B cell (primary cell): ENCODE results near the gene BCAN. TPM values are rescaled to one million over a fixed set of nuclear protein-coding genes. Genes with fewer than 3 reads are reported as not detected.

Source experiments
- ATAC-seq: fragments of 200-7000 bp; cut with Tn5 transposase; one replicate; pipeline ENCODE4 v1.10.0; 2021; ENCODE audit warnings: low read depth, mild to moderate bottlenecking, moderate number of reproducible peaks, moderate library complexity
- CTCF ChIA-PET: fragments of 350-600 bp; sonication (Branson Sonifier 250); formaldehyde crosslinking; loops from one replicate; lab custom pipeline; 2021; ENCODE audit warnings: antibody characterized with exemption, inconsistent platforms; lab: Charles Lee
- POLR2A ChIA-PET: fragments of 350-600 bp; sonication (Branson Sonifier 250); formaldehyde crosslinking; loops from one replicate; lab custom pipeline; 2021; ENCODE audit warnings: antibody characterized with exemption; lab: Charles Lee
- DNase-seq: peaks from one replicate; pipeline ENCODE4 v3.0.0; 2013
- H2AFZ ChIP-seq: 2 replicates; pipeline ENCODE4 v1.6.1; 2012; ENCODE audit warnings: mild to moderate bottlenecking, low read depth, low read length; ENCODE audit not compliant: insufficient read depth, poor library complexity, severe bottlenecking
- H3K27ac ChIP-seq, 2 donors: 1 replicate in 1 of 2; 2 replicates in 1 of 2; pipeline ENCODE4 v1.5.1; 2012 to 2013; ENCODE audit warnings: low read length in 2 of 2, mild to moderate bottlenecking in 2 of 2, moderate library complexity in 1 of 2
- H3K27me3 ChIP-seq, 4 experiments: fragments of 200-600 bp in 1 of 4; sonication (generic) in 1 of 4; replicated peaks in 1 of 4; 1 replicate in 2 of 4; 2 replicates in 2 of 4; pipeline versions ENCODE4 v1.6.1 to v1.7.0; 2013 to 2016; ENCODE audit warnings: low read length in 3 of 4, mild to moderate bottlenecking in 2 of 4, mixed read lengths in 1 of 4, moderate library complexity in 1 of 4; ENCODE audit not compliant: insufficient read depth in 4 of 4, control insufficient read depth in 3 of 4; ENCODE audit errors: control extremely low read depth in 1 of 4
- H3K36me3 ChIP-seq, 2 experiments: replicated peaks in 1 of 2; 1 replicate in 1 of 2; 2 replicates in 1 of 2; pipeline versions ENCODE4 v1.6.1 to v1.7.1; 2013; ENCODE audit warnings: low read length in 1 of 2; ENCODE audit not compliant: insufficient read depth in 2 of 2, control insufficient read depth in 1 of 2; ENCODE audit errors: control extremely low read depth in 1 of 2, extremely low read depth in 1 of 2
- H3K4me1 ChIP-seq, 2 donors: fragments of 200-600 bp in 1 of 2; sonication (generic) in 1 of 2; 1 replicate in 1 of 2; 2 replicates in 1 of 2; pipeline versions ENCODE4 v1.5.1 to v1.6.1; 2013 to 2017; ENCODE audit warnings: low read length in 2 of 2; ENCODE audit not compliant: control insufficient read depth in 2 of 2, insufficient read depth in 2 of 2
- H3K4me2 ChIP-seq: replicated peaks from 2 replicates; pipeline ENCODE3; 2012; ENCODE audit warnings: mild to moderate bottlenecking, low read depth, low read length; ENCODE audit not compliant: poor library complexity, severe bottlenecking
- H3K4me3 ChIP-seq, 5 experiments: fragments of 200-600 bp in 1 of 5; sonication (generic) in 1 of 5; 1 replicate in 3 of 5; 2 replicates in 2 of 5; pipeline versions ENCODE4 v1.5.1 to v1.7.0; 2011 to 2016; ENCODE audit warnings: low read length in 4 of 5, mild to moderate bottlenecking in 4 of 5, low read depth in 2 of 5, control low read depth in 1 of 5, moderate library complexity in 1 of 5; ENCODE audit not compliant: insufficient read depth in 1 of 5; ENCODE audit errors: control extremely low read depth in 1 of 5, extremely low read depth in 1 of 5
- H3K79me2 ChIP-seq: fragments of 200-600 bp; sonication (generic); one replicate; pipeline ENCODE4 v1.6.0; 2016; ENCODE audit warnings: low read length; ENCODE audit not compliant: control insufficient read depth, insufficient read depth
- H3K9ac ChIP-seq: fragments of 200-600 bp; sonication (generic); 2 replicates; pipeline ENCODE4 v1.6.1; 2017; ENCODE audit warnings: mild to moderate bottlenecking, low read length, moderate library complexity
- H3K9me3 ChIP-seq, 3 donors: one replicate each; pipeline versions ENCODE4 v1.6.1 to v1.7.1; 2013; ENCODE audit warnings: low read length in 2 of 3; ENCODE audit not compliant: control insufficient read depth in 2 of 3, insufficient read depth in 1 of 3; ENCODE audit errors: control extremely low read depth in 1 of 3
- H4K20me1 ChIP-seq: 2 replicates; pipeline ENCODE4 v1.6.0; 2012; ENCODE audit warnings: mild to moderate bottlenecking, low read length; ENCODE audit not compliant: insufficient read depth, control insufficient read depth, poor library complexity, severe bottlenecking
- H3K27ac Mint-ChIP-seq: one replicate; pipeline ENCODE4 v1.8.0; 2021; ENCODE audit warnings: mixed read lengths
- H3K27me3 Mint-ChIP-seq: one replicate; pipeline ENCODE4 v1.8.0; 2021; ENCODE audit warnings: mixed read lengths
- H3K4me1 Mint-ChIP-seq: one replicate; pipeline ENCODE4 v1.8.0; 2021; ENCODE audit warnings: mixed read lengths
- H3K4me3 Mint-ChIP-seq: one replicate; pipeline ENCODE4 v1.8.0; 2021; ENCODE audit warnings: mixed read lengths
- H3K9me3 Mint-ChIP-seq: one replicate; pipeline ENCODE4 v1.8.0; 2022; ENCODE audit warnings: mixed read lengths; ENCODE audit not compliant: insufficient read depth
- EZH2 ChIP-seq: IDR thresholded peaks from 2 replicates; pipeline ENCODE4 v1.6.1; 2012; ENCODE audit warnings: borderline replicate concordance, low read depth, mild to moderate bottlenecking, moderate library complexity, low read length; ENCODE audit not compliant: insufficient read depth, poor library complexity, severe bottlenecking
- WGBS: methylation state at CpG from one replicate; pipeline ENCODE4 v1.1.5; 2013; ENCODE audit warnings: missing lambda C conversion rate; ENCODE audit not compliant: insufficient coverage; 5-methylcytosine and 5-hydroxymethylcytosine counted together
- intact Hi-C: fragments of 100-400 bp; cut with micrococcal nuclease; formaldehyde crosslinking; loops from one replicate; pipeline ENCODE4 v1.10.0; 2022
- polyA plus RNA-seq: library from polyadenylated mRNA; depleted of rRNA; stranded (reverse); fragments of >200 nt; gene quantifications from 2 replicates; pipeline ENCODE4 v1.2.3, GENCODE V29; 2012
- total RNA-seq, 2 donors: library from RNA; stranded (reverse); fragments of 120-200 nt in 1 of 2; gene quantifications; 1 replicate in 1 of 2; 2 replicates in 1 of 2; pipeline versions ENCODE4 v1.2.3 to v1.2.4, GENCODE V29; 2013 to 2022
- TF ChIP-seq, protein P1 (sequence below): fragments of 200-600 bp; IDR thresholded peaks from one replicate; pipeline ENCODE4 v1.8.0; 2022; ENCODE audit warnings: antibody characterized with exemption, mild to moderate bottlenecking

The BCAN gene
- total and polyA plus RNA-seq, 2 donors (not counting 1 experiment from before 2014, with no cell fraction given): not detected

- peaks cover 2 to 66% (median 27%) of the 10 kb centered on the region in 4 experiments for H3K27me3 ChIP-seq
- H3K4me3 ChIP-seq: peak overlapping the region in 4 of 5 experiments; percentile 19 to 50 (median 47)
- Mint-ChIP-seq H3K27ac (peak overlapping the region; percentile 2), H3K4me3 (peak overlapping the region; percentile 84), H3K27me3 (peaks cover 49% of the 10 kb centered on the region), H3K9me3 (no peaks in the 10 kb centered on the region), H3K4me1 (peaks cover 15% of the 10 kb centered on the region)
- ChIA-PET CTCF (interaction anchor here (0.7 to 12.9 kb wide), 17 partner anchors 8 to 240 kb away, joined by 3 to 173 read pairs (median 6); partner anchors contain the start of genes BCAN, MRPL24, NAXE and NES), POLR2A (interaction anchor here (0.6 kb wide), 1 partner anchor 125 kb away, joined by 5 read pairs; the partner anchor contains the start of gene MEF2D)
- no peak overlapping the region for H3K27ac ChIP-seq
- DNase-seq (peak; percentile 86), ATAC-seq (peak; percentile 75)
- peak overlapping the region; percentile 83 for H3K4me2 ChIP-seq
- peak overlapping the region; percentile 71 for H2AFZ ChIP-seq
- peaks cover 22 to 26% of the 10 kb centered on the region in 2 donors for H3K4me1 ChIP-seq
- intact Hi-C loops: loop anchor here (1.0 to 2.0 kb wide), 4 partner anchors 32 to 265 kb away; no protein-coding TSS in a partner anchor
- H3K9me3 ChIP-seq: peaks cover 0 to 6% (median 4%) of the 10 kb centered on the region in 3 donors
- no peaks in the 10 kb centered on the region for H3K79me2 ChIP-seq
- H4K20me1 ChIP-seq: no peaks in the 10 kb centered on the region
- no peaks in the 10 kb centered on the region for H3K36me3 ChIP-seq
- 3% methylated on average over 42 of the region's 45 CpGs for WGBS
- TF ChIP-seq, protein P1, sequence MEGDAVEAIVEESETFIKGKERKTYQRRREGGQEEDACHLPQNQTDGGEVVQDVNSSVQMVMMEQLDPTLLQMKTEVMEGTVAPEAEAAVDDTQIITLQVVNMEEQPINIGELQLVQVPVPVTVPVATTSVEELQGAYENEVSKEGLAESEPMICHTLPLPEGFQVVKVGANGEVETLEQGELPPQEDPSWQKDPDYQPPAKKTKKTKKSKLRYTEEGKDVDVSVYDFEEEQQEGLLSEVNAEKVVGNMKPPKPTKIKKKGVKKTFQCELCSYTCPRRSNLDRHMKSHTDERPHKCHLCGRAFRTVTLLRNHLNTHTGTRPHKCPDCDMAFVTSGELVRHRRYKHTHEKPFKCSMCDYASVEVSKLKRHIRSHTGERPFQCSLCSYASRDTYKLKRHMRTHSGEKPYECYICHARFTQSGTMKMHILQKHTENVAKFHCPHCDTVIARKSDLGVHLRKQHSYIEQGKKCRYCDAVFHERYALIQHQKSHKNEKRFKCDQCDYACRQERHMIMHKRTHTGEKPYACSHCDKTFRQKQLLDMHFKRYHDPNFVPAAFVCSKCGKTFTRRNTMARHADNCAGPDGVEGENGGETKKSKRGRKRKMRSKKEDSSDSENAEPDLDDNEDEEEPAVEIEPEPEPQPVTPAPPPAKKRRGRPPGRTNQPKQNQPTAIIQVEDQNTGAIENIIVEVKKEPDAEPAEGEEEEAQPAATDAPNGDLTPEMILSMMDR: peak; percentile 91
- TF ChIP-seq EZH2: peak; percentile 99
- peak overlapping the region; percentile 54 for H3K9ac ChIP-seq
Observed at GRCh38 chr1:156625436-156626078, 16.4 kb upstream of the BCAN start.

GRCh38 chr1:156626079-156626438, 15.9 kb upstream of the BCAN start:
- H3K4me1 Mint-ChIP-seq: peaks cover 15% of the 10 kb centered on the region
- WGBS: no CpG with 5 or more reads among the region's 4 CpGs
- H4K20me1 ChIP-seq: no peaks in the 10 kb centered on the region
- peaks cover 51% of the 10 kb centered on the region for H3K27me3 Mint-ChIP-seq
- peak overlapping the region; percentile 2 for H3K27ac Mint-ChIP-seq
- no peak overlapping the region for H3K4me3 ChIP-seq
- POLR2A ChIA-PET: interaction anchor here (0.6 kb wide), 1 partner anchor 126 kb away, joined by 5 read pairs; the partner anchor contains the start of gene MEF2D
- no peak overlapping the region for H3K27ac ChIP-seq
- peak overlapping the region; percentile 71 for H2AFZ ChIP-seq
- no peaks in the 10 kb centered on the region for H3K36me3 ChIP-seq
- no peak for TF ChIP-seq EZH2
- TF ChIP-seq, protein P1: peak; percentile 53
- peak overlapping the region; percentile 54 for H3K9ac ChIP-seq
- no peaks in the 10 kb centered on the region for H3K9me3 Mint-ChIP-seq
- peak overlapping the region; percentile 84 for H3K4me3 Mint-ChIP-seq
- H3K4me1 ChIP-seq: peaks cover 22 to 26% of the 10 kb centered on the region in 2 donors
- intact Hi-C loops: loop anchor here (1.0 to 2.0 kb wide), 2 partner anchors 52 to 99 kb away; no protein-coding TSS in a partner anchor
- DNase-seq (no peak), ATAC-seq (no peak)
- peaks cover 0 to 6% (median 4%) of the 10 kb centered on the region in 3 donors for H3K9me3 ChIP-seq
- peaks cover 2 to 64% (median 26%) of the 10 kb centered on the region in 4 experiments for H3K27me3 ChIP-seq
- peak overlapping the region; percentile 83 for H3K4me2 ChIP-seq
- no peaks in the 10 kb centered on the region for H3K79me2 ChIP-seq
- CTCF ChIA-PET: interaction anchor here (0.6 to 12.9 kb wide), 21 partner anchors 9 to 962 kb away, joined by 3 to 173 read pairs (median 7); partner anchors contain the start of genes BCAN, CRABP2, MEF2D and MRPL24
